Mucosa of gallbladder (tissue), 1 donor: ENCODE results near the gene MDN1. TPM values are rescaled to one million over a fixed set of nuclear protein-coding genes. Genes with fewer than 3 reads are reported as not detected.

Experiments
- DNase-seq: peaks from one replicate; pipeline ENCODE4 v3.0.0-alpha.2; 2020; ENCODE audit warnings: low spot score
- total RNA-seq: library from RNA; stranded (reverse); gene quantifications from one replicate; pipeline ENCODE4 v1.2.1, GENCODE V29; 2021
- donor health status: DM: no; HTN: no; CAD: no.

Gene MDN1
- total RNA-seq, 1 donor from 2014 or later, result 19.2 TPM

GRCh38 chr6:89597372-89597771 is 222.2 kb downstream of the MDN1 start:
- no peak for DNase-seq

- no peak for DNase-seq
Observed at GRCh38 chr6:89596484-89596883, 223.1 kb downstream of the MDN1 start.

GRCh38 chr6:89596056-89596455 is 223.5 kb downstream of the MDN1 start:
- no peak for DNase-seq

Other genes with a start within 250 kb of the MDN1 start
- gene LYRM2, start 181.0 kb downstream of the MDN1 start, total RNA-seq, result 39.9 TPM
- gene CASP8AP2, start 10.1 kb upstream of the MDN1 start, total RNA-seq, result 16.3 TPM
- not detected for gene GJA10, start 74.7 kb upstream of the MDN1 start, total RNA-seq